Astrocyte of the hippocampus (primary cell): ENCODE measurements around the gene BAX.
"Not testable (repeated sequence)": the region's sequence is repeated elsewhere in the genome, so short reads cannot be mapped to it uniquely, and the experiment has no call there.

Source experiments
- DNase-seq: peaks from one replicate; pipeline ENCODE4 v3.0.0; 2011; ENCODE audit warnings: low read depth, low spot score

Gene BAX

DNA sequence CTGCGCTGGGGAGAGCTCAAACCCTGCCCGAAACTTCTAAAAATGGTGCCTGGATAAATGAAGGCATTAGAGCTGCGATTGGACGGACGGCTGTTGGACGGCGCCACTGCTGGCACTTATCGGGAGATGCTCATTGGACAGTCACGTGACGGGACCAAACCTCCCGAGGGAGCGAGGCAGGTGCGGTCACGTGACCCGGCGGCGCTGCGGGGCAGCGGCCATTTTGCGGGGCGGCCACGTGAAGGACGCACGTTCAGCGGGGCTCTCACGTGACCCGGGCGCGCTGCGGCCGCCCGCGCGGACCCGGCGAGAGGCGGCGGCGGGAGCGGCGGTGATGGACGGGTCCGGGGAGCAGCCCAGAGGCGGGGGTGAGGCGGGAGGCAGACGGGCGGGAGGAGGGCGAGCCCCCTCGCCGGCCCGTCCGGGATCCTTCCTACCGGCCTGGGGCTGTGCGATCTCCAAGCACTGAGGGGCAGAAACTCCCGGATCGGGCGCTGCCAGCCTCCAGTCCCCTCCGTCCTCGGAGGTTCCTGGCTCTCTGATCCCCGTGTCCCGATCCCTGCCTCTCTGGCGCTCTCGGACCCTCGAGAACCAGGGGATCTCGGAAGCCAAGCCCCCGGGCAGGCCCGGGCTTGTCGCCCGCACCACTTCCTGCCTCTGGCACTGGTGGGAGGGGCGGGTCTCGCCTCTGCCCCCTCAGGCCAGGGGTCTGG lies at the start of gene BAX:
Gene BAX (plus strand): TSS at position 281 of the 713 bp plus-strand sequence. CDS start 54 bp downstream, at position 335.
- DNase-seq, result peak; percentile 98

GRCh38 chr19:48905664-48906063 lies 49.0 kb upstream of the BAX start:
- no peak for DNase-seq

DNA sequence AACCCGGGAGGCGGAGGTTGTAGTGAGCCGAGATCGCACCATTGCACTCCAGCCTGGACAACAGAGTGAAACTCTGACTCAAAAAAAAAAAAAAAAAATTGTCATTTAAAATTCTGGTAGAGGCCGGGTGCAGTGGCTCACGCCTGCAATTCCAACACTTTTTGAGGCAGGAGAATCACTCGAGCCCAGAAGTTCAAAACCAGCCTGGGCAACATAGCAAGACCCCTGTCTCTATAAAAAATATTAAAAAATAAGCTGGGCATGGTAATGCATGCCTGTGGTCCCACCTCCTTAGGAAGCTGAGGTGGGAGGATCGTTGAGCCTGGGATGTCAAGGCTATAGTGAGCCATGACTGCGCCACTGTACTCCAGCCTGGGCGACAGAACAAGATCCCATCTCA lies 48.4 kb upstream of the BAX start:
- DNase-seq, result no peak

GRCh38 chr19:48907671-48908070 lies 47.0 kb upstream of the BAX start:
- no peak for DNase-seq

DNA sequence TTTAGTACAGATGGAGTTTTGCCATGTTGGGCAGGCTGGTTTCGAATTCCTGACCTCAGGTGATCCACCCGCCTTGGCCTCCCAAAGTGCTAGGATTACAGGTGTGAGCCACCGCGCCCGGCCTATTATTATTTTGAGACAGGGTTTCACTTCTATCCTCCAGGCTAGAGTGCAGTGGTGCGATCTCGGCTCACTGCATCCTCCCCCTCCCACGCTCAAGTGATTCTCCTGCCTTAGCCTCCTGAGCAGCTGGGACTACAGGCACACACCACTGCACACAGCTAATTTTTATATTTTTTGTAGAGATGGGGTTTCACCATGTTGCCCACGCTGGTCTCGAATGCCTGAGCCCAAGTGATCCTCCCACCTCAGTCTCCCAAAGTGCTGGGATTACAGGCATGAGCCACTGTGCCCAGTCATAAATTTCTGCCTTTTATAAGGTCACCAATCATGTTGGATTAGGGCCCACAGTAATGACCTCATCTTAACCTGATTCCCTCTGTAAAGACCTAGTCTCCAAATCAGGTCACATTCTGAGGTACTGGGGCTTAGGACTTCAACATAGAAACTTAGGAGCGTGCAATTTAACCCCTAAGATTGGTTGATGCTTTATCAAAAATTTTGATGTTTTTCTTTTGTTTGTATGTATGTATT lies 45.1 kb upstream of the BAX start:
- DNase-seq, result not testable (repeated sequence)

GRCh38 chr19:48910803-48911202 lies 43.9 kb upstream of the BAX start:
- no peak for DNase-seq

- no peak for DNase-seq
Measured at GRCh38 chr19:48913114-48913889, 41.4 kb upstream of the BAX start.

DNA sequence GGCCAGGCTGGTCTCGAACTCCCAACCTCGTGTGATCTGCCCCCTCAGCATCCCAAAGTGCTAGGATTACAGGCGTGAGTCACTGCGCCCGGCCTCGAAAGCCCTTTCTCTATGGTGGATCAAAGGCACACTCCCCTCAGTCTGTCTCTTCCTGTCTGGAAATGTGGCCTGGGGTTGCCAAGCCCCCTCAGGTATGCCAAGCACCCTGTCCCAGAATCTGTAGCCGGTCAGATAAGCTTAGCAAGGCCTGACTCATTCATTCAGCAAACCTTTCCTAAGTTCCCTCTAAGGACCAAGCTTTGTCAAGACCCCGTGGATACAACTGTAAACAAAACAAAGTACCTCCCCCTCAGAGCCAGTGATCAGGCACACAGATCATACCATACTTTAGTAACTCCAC lies 40.5 kb upstream of the BAX start:
- DNase-seq, result no peak

DNA sequence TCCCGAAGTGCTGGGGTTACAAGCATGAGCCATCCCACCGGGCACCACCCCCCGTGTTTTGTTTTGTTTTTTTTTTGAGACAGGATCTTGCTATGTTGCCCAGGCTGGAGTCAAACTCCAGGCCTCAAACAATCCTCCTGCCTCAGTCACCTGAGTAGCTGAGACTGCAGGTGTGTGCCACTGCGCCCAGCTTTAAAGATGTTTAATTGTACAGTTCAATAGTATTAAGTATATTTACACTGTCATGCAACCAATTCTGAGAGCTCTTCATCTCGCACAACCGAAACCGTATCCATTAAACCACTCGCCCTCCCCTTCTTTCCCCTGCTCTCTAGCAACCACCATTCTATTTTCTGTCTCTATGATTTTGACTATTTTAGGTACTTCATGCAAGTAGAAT lies 38.9 kb upstream of the BAX start:
- no peak for DNase-seq

DNA sequence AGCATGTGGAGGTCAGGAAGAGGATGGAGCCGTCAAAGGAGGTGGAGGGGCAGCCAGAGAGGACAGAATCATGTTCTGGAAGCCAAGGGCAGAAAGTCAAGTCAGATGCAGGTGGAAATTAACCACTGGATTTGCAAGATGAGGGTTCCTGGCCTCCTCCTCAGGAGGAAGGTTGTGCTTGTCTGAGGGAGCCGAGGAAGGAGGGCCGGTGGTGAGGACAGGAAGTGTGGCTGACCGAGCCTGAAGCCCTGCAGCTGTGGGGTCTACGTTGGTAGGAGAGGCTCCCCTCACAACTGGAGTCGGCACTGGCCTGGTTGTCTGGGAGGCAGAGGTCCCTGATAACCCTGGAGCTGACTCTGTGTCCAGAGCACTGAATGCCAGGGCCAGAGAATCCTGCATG lies 36.6 kb upstream of the BAX start:
- DNase-seq, result no peak

DNA sequence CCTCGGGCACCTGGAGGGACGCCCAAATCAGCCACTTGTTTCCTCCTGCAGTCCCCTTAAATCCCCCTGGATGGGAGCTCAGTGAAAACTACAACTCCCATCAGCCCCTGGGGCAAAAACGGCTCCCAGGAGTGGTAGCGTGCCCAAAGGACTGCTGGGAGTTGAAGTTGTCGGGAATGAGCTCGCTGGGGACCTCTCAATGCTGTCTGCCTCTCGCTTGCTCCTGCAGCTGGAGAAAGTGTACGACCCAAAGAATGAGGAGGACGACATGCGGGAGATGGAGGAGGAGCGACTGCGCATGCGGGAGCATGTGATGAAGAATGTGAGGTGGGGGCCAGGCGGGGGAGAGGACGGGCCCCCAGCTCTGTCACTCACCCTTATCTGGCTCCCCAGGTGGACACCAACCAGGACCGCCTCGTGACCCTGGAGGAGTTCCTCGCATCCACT lies 35.9 kb upstream of the BAX start:
- DNase-seq, result peak; percentile 25

- not testable (repeated sequence) for DNase-seq
Measured at GRCh38 chr19:48919271-48919670, 35.4 kb upstream of the BAX start.

DNA sequence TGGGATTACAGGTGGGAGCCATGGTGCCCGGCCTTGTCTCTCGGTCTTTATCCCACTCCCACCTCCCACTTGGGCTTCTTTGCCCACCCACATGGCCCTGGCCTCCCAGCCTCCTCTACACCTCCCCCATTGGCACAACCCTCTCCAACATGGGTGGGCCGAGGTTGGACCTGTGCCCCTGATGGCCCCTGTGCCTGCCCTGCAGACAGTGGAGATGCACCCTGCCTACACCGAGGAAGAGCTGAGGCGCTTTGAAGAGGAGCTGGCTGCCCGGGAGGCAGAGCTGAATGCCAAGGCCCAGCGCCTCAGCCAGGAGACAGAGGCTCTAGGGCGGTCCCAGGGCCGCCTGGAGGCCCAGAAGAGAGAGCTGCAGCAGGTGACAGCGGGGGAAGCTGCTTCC lies 33.7 kb upstream of the BAX start:
- no peak for DNase-seq

GRCh38 chr19:48921721-48922500 lies 32.8 kb upstream of the BAX start:
- DNase-seq, result no peak

- DNase-seq, result no peak
Measured at GRCh38 chr19:48922548-48923490, 31.9 kb upstream of the BAX start.

- DNase-seq, result peak; percentile 64
Measured at GRCh38 chr19:48925240-48925843, 29.3 kb upstream of the BAX start.

DNA sequence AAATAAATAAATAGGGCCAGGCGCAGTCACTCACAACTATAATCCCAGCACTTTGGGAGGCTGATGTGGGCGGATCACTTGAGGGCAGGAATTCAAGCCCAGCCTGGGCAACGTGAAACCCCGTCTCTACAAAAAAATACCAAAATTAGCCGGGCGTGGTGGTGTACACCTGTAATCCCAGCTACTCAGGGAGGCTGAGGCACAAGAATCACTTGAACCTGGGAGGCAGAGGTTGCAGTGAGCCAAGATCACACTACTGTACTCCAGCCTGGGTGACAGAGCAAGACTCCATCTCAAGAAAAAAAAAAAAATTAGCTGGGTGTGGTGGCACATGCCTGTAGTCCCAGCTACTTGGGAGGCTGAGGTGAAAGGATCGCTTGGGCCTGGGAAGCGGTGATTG lies 28.8 kb upstream of the BAX start:
- not testable (repeated sequence) for DNase-seq

- peak; percentile 93 for DNase-seq
Measured at GRCh38 chr19:48926909-48927308, 27.8 kb upstream of the BAX start.

DNA sequence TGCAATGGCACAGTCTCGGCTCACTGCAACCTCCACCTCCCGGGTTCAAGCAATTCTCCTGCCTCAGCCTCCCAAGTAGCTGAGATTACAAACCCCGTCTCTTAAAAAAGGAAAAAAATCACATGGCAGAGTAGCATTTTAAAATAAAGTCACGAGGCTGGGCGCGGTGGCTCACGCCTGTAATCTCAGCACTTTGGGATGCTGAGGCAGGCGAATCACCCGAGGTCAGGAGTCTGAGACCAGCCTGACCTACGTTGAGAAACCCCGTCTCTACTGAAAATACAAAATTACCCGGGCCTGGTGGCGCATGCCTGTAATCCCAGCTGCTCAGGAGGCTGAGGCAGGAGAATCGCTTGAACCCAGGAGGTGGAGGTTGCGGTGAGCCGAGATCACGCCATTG lies 27.0 kb upstream of the BAX start:
- DNase-seq, result not testable (repeated sequence)
